ENCODE data around the gene YIPF2.
"Not testable (repeated sequence)": the region's sequence is repeated elsewhere in the genome, so short reads cannot be mapped to it uniquely, and the experiment has no call there.

The YIPF2 gene

GRCh38 chr19:10908380-10908960 is 20.0 kb downstream of the YIPF2 start:
- DNase-seq = no peak

- DNase-seq = no peak
These were observed 20.5 kb downstream of the YIPF2 start for GRCh38 chr19:10907925-10908324.

GRCh38 chr19:10899151-10899653 is 29.2 kb downstream of the YIPF2 start:
- DNase-seq = no peak

GRCh38 chr19:10898633-10899032 is 29.8 kb downstream of the YIPF2 start:
- DNase-seq = no peak

GRCh38 chr19:10896851-10897526 is 31.4 kb downstream of the YIPF2 start:
- no peak for DNase-seq

- no peak for DNase-seq
These were observed 32.5 kb downstream of the YIPF2 start for GRCh38 chr19:10895920-10896319.

- no peak for DNase-seq
These were observed 33.1 kb downstream of the YIPF2 start for GRCh38 chr19:10895363-10895762.

GRCh38 chr19:10894911-10895213 is 33.6 kb downstream of the YIPF2 start:
- no peak for DNase-seq

GRCh38 chr19:10892256-10892655 is 36.2 kb downstream of the YIPF2 start:
- DNase-seq = peak; percentile 30

- DNase-seq = no peak
These were observed 36.9 kb downstream of the YIPF2 start for GRCh38 chr19:10891405-10892086.

GRCh38 chr19:10889880-10890279 is 38.6 kb downstream of the YIPF2 start:
- DNase-seq = no peak

- peak; percentile 78 for DNase-seq
These were observed 40.0 kb downstream of the YIPF2 start for GRCh38 chr19:10888421-10888866.

GRCh38 chr19:10887616-10888367 is 40.6 kb downstream of the YIPF2 start:
- peak; percentile 34 for DNase-seq

- peak; percentile 40 for DNase-seq
These were observed 43.0 kb downstream of the YIPF2 start for GRCh38 chr19:10885201-10886169.

- DNase-seq = no peak
These were observed 44.2 kb downstream of the YIPF2 start for GRCh38 chr19:10884274-10884673.

- no peak for DNase-seq
These were observed 46.4 kb downstream of the YIPF2 start for GRCh38 chr19:10882108-10882457.

- peak; percentile 41 for DNase-seq
These were observed 46.9 kb downstream of the YIPF2 start for GRCh38 chr19:10881403-10882107.

- DNase-seq = no peak
These were observed 50.2 kb downstream of the YIPF2 start for GRCh38 chr19:10878253-10878652.

- not testable (repeated sequence) for DNase-seq
These were observed 50.8 kb downstream of the YIPF2 start for GRCh38 chr19:10877608-10878007.

- no peak for DNase-seq
These were observed 51.8 kb downstream of the YIPF2 start for GRCh38 chr19:10876459-10877240.

- DNase-seq = no peak
These were observed 54.4 kb downstream of the YIPF2 start for GRCh38 chr19:10874024-10874423.
